HepG2 (cell line): Measurements from ENCODE around the gene ARPC1B. TPM values are rescaled to one million over a fixed set of nuclear protein-coding genes. Genes with fewer than 3 reads are reported as not detected.
A peak's percentile ranks its signal among the peaks of the same experiment; 100 is the strongest.

Source experiments
- AFF4 ChIP-seq: sonication (generic); formaldehyde crosslinking; IDR thresholded peaks from 2 replicates; pipeline ENCODE4 v1.4.0; 2020; ENCODE audit warnings: missing genetic modification reagents
- ARNTL ChIP-seq: sonication (generic); formaldehyde crosslinking; IDR thresholded peaks from 2 replicates; pipeline ENCODE4 v1.4.0; 2020; ENCODE audit warnings: mild to moderate bottlenecking, missing genetic modification reagents
- BRF2 ChIP-seq: sonication (generic); formaldehyde crosslinking; IDR thresholded peaks from 2 replicates; pipeline ENCODE4 v1.8.1; 2022; ENCODE audit warnings: mild to moderate bottlenecking, missing genetic modification reagents
- CCDC6 ChIP-seq: sonication (generic); formaldehyde crosslinking; IDR thresholded peaks from 2 replicates; pipeline ENCODE4 v1.8.1; 2022; ENCODE audit warnings: mild to moderate bottlenecking, missing genetic modification reagents, moderate library complexity
- EZH2 ChIP-seq: conservative IDR thresholded peaks from 2 replicates; pipeline ENCODE4 v1.6.1; 2012; ENCODE audit warnings: mild to moderate bottlenecking, low read depth, low read length, moderate library complexity
- FOXA3 ChIP-seq: IDR thresholded peaks from 2 replicates; pipeline ENCODE4 v1.6.1; 2016; ENCODE audit warnings: missing genetic modification reagents, missing compliant biosample characterization
- GABPA ChIP-seq, 2 experiments: IDR thresholded peaks; 2 replicates each; pipeline ENCODE4 v1.6.1; 2011 to 2016; ENCODE audit warnings: low read depth in 2 of 2, low read length in 1 of 2, missing biosample characterization in 1 of 2, missing genetic modification characterization in 1 of 2
- HNRNPUL1 ChIP-seq: fragments of 200-400 bp; formaldehyde crosslinking; IDR thresholded peaks from 2 replicates; pipeline ENCODE4 v1.6.1; 2017; ENCODE audit warnings: low read depth, mild to moderate bottlenecking, low read length, moderate library complexity
- KDM1A ChIP-seq: IDR thresholded peaks from 2 replicates; pipeline ENCODE4 v1.6.1; 2016; ENCODE audit warnings: missing compliant biosample characterization
- KDM5B ChIP-seq: sonication (generic); formaldehyde crosslinking; IDR thresholded peaks from 2 replicates; pipeline ENCODE4 v1.4.0; 2020; ENCODE audit warnings: missing genetic modification reagents, mild to moderate bottlenecking, borderline replicate concordance
- MLLT10 ChIP-seq: sonication (generic); formaldehyde crosslinking; IDR thresholded peaks from 2 replicates; pipeline ENCODE4 v1.4.0; 2020; ENCODE audit warnings: missing genetic modification reagents
- MLXIP ChIP-seq: sonication (generic); formaldehyde crosslinking; IDR thresholded peaks from 2 replicates; pipeline ENCODE4 v1.9.0; 2021; ENCODE audit warnings: missing genetic modification reagents, borderline replicate concordance
- NCOA5 ChIP-seq: sonication (generic); formaldehyde crosslinking; IDR thresholded peaks from 2 replicates; pipeline ENCODE4 v1.4.0; 2020; ENCODE audit warnings: missing genetic modification reagents
- NFYB ChIP-seq: sonication (generic); formaldehyde crosslinking; IDR thresholded peaks from 2 replicates; pipeline ENCODE4 v1.4.0; 2020; ENCODE audit warnings: missing genetic modification reagents
- NFYC ChIP-seq: IDR thresholded peaks from 2 replicates; pipeline ENCODE4 v1.6.1; 2016; ENCODE audit warnings: missing genetic modification reagents, missing compliant biosample characterization
- PHF8 ChIP-seq: sonication (generic); formaldehyde crosslinking; IDR thresholded peaks from 2 replicates; pipeline ENCODE4 v1.5.0; 2020; ENCODE audit warnings: missing genetic modification reagents
- THRA ChIP-seq: sonication (generic); formaldehyde crosslinking; IDR thresholded peaks from 2 replicates; pipeline ENCODE4 v1.4.0; 2020; ENCODE audit warnings: missing genetic modification reagents, borderline replicate concordance
- ZNF10 ChIP-seq: sonication (generic); formaldehyde crosslinking; IDR thresholded peaks from 2 replicates; pipeline ENCODE4 v1.4.0; 2020; ENCODE audit warnings: mild to moderate bottlenecking, low read depth, missing genetic modification reagents, borderline replicate concordance
- ZNF674 ChIP-seq: sonication (generic); formaldehyde crosslinking; IDR thresholded peaks from 2 replicates; pipeline ENCODE4 v1.5.0; 2020; ENCODE audit warnings: low read depth, mild to moderate bottlenecking, missing genetic modification reagents
- ZNF850 ChIP-seq: sonication (generic); formaldehyde crosslinking; conservative IDR thresholded peaks from 2 replicates; pipeline ENCODE4 v1.9.0; 2021; ENCODE audit warnings: mild to moderate bottlenecking, missing genetic modification reagents
- polyA plus RNA-seq, 8 experiments: library from polyadenylated mRNA; depleted of rRNA in 3 of 8; stranded (reverse) in 7 of 8; unstranded in 1 of 8; fragments of >200 nt; fragmentation: Illumina TruSeq in 4 of 8; extraction: Trizol in 4 of 8; gene quantifications; 2 replicates each; pipeline versions ENCODE4 v1.2.1 to v1.2.3, GENCODE V29; 2011 to 2016; ENCODE audit warnings: low read depth in 4 of 8, missing spikeins in 1 of 8, mixed read lengths in 1 of 8; ENCODE audit not compliant: insufficient read depth in 1 of 8
- total RNA-seq, 5 experiments: library from RNA; depleted of rRNA; stranded (reverse); fragments of >200 nt; fragmentation: Illumina TruSeq; extraction: Trizol; gene quantifications; 2 replicates each; pipeline ENCODE4 v1.2.3, GENCODE V29; 2016; ENCODE audit warnings: low read depth in 1 of 5

ARPC1B gene
- total and polyA plus RNA-seq, 2 of the 13 experiments (the other 11 are each of a cell fraction or from before 2014, with no cell fraction given), result 72.9 to 89.1 TPM

- no peak for TF ChIP-seq MLXIP
- TF ChIP-seq NCOA5 (CRISPR knock-in tag), result no peak
- TF ChIP-seq FOXA3 (CRISPR knock-in tag), result peak; percentile 63
- TF ChIP-seq NFYC (CRISPR knock-in tag), result peak; percentile 65
- TF ChIP-seq HNRNPUL1, result no peak
- TF ChIP-seq AFF4 (CRISPR knock-in tag), result no peak
- no peak for TF ChIP-seq GABPA (IDR thresholded peaks at IDR 0.05; ENCODE audit: low read depth, low read length)
- TF ChIP-seq GABPA (CRISPR knock-in tag; IDR thresholded peaks at IDR 0.05; ENCODE audit: low read depth), result peak; percentile 56
- TF ChIP-seq BRF2 (CRISPR knock-in tag), result no peak
- no peak for TF ChIP-seq ARNTL (CRISPR knock-in tag)
- peak; percentile 60 for TF ChIP-seq PHF8 (CRISPR knock-in tag)
- no peak for TF ChIP-seq EZH2
- no peak for TF ChIP-seq ZNF850
- no peak for TF ChIP-seq CCDC6 (CRISPR knock-in tag)
- no peak for TF ChIP-seq ZNF674 (CRISPR knock-in tag)
- TF ChIP-seq KDM1A, result no peak
- peak; percentile 67 for TF ChIP-seq NFYB
- TF ChIP-seq ZNF10 (CRISPR knock-in tag), result no peak
- no peak for TF ChIP-seq MLLT10
- no peak for TF ChIP-seq KDM5B
- TF ChIP-seq THRA, result peak; percentile 100
These were observed 2.0 kb upstream of the ARPC1B start (continued) for GRCh38 chr7:99372275-99373090.
